Mesendoderm (in vitro differentiated cells): ENCODE measurements around the gene ZNF281.

ENCODE experiments used
- DNase-seq: peaks from one replicate; pipeline ENCODE4 v3.0.0; 2013
- H2AK5ac ChIP-seq: 2 replicates; pipeline ENCODE4 v1.6.1; 2013; ENCODE audit warnings: low read length, inconsistent platforms
- H2BK120ac ChIP-seq: 2 replicates; pipeline ENCODE4 v1.6.1; 2013; ENCODE audit warnings: low read depth, mild to moderate bottlenecking, low read length, moderate library complexity, mixed read lengths
- H2BK15ac ChIP-seq: replicated peaks from 2 replicates; pipeline ENCODE4 v1.6.1; 2013; ENCODE audit warnings: low read depth, mild to moderate bottlenecking, moderate library complexity
- H2BK5ac ChIP-seq: 2 replicates; pipeline ENCODE4 v1.6.1; 2013; ENCODE audit warnings: low read length, inconsistent platforms
- H3K18ac ChIP-seq: 2 replicates; pipeline ENCODE4 v1.6.1; 2013; ENCODE audit warnings: mild to moderate bottlenecking, low read length, mixed read lengths
- H3K23ac ChIP-seq: one replicate; pipeline ENCODE4 v1.6.1; 2013; ENCODE audit warnings: low read length
- H3K27ac ChIP-seq: 2 replicates; pipeline ENCODE4 v1.5.1; 2013; ENCODE audit warnings: low read depth, mild to moderate bottlenecking, inconsistent platforms, low read length, moderate library complexity
- H3K27me3 ChIP-seq: 2 replicates; pipeline ENCODE4 v1.6.1; 2013; ENCODE audit warnings: low read length, control low read depth, mild to moderate bottlenecking, inconsistent platforms; ENCODE audit not compliant: insufficient read depth, poor library complexity
- H3K36me3 ChIP-seq: 2 replicates; pipeline ENCODE4 v1.6.1; 2013; ENCODE audit warnings: low read length, inconsistent platforms; ENCODE audit not compliant: control insufficient read depth, insufficient read depth
- H3K4ac ChIP-seq: one replicate; pipeline ENCODE4 v1.6.1; 2013; ENCODE audit warnings: low read depth, mild to moderate bottlenecking, low read length, moderate library complexity
- H3K4me1 ChIP-seq: 2 replicates; pipeline ENCODE4 v1.6.1; 2013; ENCODE audit warnings: low read depth, low read length, inconsistent platforms; ENCODE audit not compliant: control insufficient read depth
- H3K4me2 ChIP-seq: 2 replicates; pipeline ENCODE4 v1.6.1; 2013; ENCODE audit warnings: low read length
- H3K4me3 ChIP-seq: 2 replicates; pipeline ENCODE4 v1.5.1; 2013; ENCODE audit warnings: mild to moderate bottlenecking, low read length
- H3K56ac ChIP-seq: one replicate; pipeline ENCODE4 v1.6.1; 2013; ENCODE audit warnings: low read length
- H3K79me1 ChIP-seq: 2 replicates; pipeline ENCODE4 v1.6.1; 2013; ENCODE audit warnings: low read length, inconsistent platforms
- H3K79me2 ChIP-seq: 2 replicates; pipeline ENCODE4 v1.6.1; 2013; ENCODE audit warnings: mild to moderate bottlenecking, low read length; ENCODE audit not compliant: control insufficient read depth, insufficient read depth
- H3K9ac ChIP-seq: 2 replicates; pipeline ENCODE4 v1.6.1; 2013; ENCODE audit warnings: low read length, inconsistent platforms
- H4K5ac ChIP-seq: one replicate; pipeline ENCODE4 v1.6.1; 2013; ENCODE audit warnings: low read length
- H4K8ac ChIP-seq: one replicate; pipeline ENCODE4 v1.6.1; 2013; ENCODE audit warnings: low read depth, mild to moderate bottlenecking, control low read depth, low read length, moderate library complexity
- WGBS: extraction: QIAGEN DNeasy Blood & Tissue Kit; methylation state at CpG from one replicate; pipeline ENCODE4 v1.1.7; 2013; ENCODE audit warnings: low lambda C conversion rate, missing lambda C conversion rate; ENCODE audit not compliant: insufficient coverage; ENCODE audit errors: extremely low coverage; 5-methylcytosine and 5-hydroxymethylcytosine counted together

Gene ZNF281

DNA sequence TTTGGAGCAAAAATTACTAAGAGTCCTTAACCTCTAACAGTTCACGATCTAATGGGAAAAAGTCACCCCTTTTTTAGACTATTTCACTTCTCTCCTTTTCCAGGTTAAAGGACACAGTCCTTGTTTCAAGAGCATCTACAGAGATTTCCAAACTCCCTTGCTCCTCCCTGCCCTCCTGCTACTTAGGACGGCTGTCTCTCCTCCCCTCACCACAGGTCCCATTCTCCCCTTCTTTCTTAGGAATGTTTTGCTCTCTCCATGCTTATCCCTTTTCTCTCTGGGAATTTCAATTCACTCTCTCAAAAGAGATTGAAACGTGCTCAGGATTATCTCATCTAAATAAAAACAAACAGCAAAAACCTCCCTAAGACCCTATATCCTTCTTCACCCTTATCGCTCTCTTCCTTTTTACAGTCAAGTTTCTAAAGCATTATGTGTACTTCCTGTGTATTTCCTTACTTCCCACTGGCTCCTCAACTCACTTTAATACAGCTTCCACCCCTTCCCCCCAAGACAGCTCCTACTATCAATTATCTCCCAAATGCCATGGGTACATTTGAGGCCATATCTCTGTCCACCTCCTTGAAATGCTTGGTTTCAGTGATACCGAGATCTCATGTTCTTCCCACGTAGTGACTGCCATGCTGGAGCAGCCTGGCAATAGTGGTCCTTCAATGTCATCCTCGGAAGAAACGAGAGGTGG, 43.2 kb upstream of the ZNF281 start:
- no peaks in the 10 kb centered on the region for H3K36me3 ChIP-seq
- no peak overlapping the region for H2BK5ac ChIP-seq
- H3K27me3 ChIP-seq: no peaks in the 10 kb centered on the region
- no peak overlapping the region for H2BK15ac ChIP-seq
- no peak overlapping the region for H3K27ac ChIP-seq
- no peak overlapping the region for H3K4me2 ChIP-seq
- H3K23ac ChIP-seq: no peak overlapping the region
- no peak overlapping the region for H3K9ac ChIP-seq
- H3K4ac ChIP-seq: no peak overlapping the region
- no CpG with 5 or more reads among the region's 8 CpGs for WGBS
- H3K4me3 ChIP-seq: no peak overlapping the region
- H3K79me1 ChIP-seq: no peaks in the 10 kb centered on the region
- H2AK5ac ChIP-seq: no peak overlapping the region
- DNase-seq: peak; percentile 13
- H3K18ac ChIP-seq: no peak overlapping the region
- H3K79me2 ChIP-seq: no peaks in the 10 kb centered on the region
- no peak overlapping the region for H4K5ac ChIP-seq
- H3K56ac ChIP-seq: no peak overlapping the region
- no peak overlapping the region for H4K8ac ChIP-seq
- H2BK120ac ChIP-seq: no peak overlapping the region
- peaks cover 6% of the 10 kb centered on the region for H3K4me1 ChIP-seq

DNA sequence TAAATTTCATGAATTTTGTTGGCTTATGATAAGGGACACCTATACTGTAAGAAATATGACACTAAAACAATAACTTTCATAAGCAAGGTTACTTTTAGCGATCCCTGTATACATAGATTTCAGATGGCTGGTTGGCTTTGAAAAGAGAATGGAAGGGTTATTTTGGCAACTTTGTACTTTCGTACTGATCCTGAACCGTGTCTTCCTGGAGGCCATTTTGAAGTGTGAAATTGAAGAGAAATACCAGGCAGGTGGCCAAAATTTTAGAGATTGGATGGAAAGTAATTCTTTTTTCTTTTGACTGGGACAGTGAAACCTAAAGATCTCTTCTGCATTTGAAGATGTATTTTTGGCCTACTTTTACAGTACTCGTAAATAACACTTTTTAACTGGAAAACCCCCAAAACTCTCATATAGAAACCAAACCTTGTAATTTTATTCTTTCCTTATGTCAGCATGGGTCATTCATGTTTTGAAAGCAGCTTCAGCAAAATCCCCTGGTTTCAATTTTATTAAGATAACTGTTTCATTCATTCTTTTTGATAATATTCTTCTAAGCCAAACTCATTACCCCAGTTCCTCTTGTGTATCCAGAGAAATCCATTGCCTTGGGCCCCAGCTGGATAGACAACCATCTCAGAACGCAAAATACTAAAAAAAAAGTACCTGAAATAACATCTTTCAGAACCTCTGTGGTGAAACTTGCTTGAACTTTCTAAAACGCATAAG, 38.4 kb upstream of the ZNF281 start:
- no peak overlapping the region for H3K18ac ChIP-seq
- H4K5ac ChIP-seq: no peak overlapping the region
- H2BK120ac ChIP-seq: no peak overlapping the region
- no peak overlapping the region for H3K4ac ChIP-seq
- no peak overlapping the region for H2AK5ac ChIP-seq
- no peaks in the 10 kb centered on the region for H3K27me3 ChIP-seq
- H3K79me2 ChIP-seq: no peaks in the 10 kb centered on the region
- no peak overlapping the region for H2BK5ac ChIP-seq
- no peak overlapping the region for H2BK15ac ChIP-seq
- H3K4me1 ChIP-seq: peaks cover 5% of the 10 kb centered on the region
- WGBS: no CpG with 5 or more reads among the region's 6 CpGs
- H4K8ac ChIP-seq: no peak overlapping the region
- no peak for DNase-seq
- no peak overlapping the region for H3K27ac ChIP-seq
- H3K4me3 ChIP-seq: no peak overlapping the region
- H3K4me2 ChIP-seq: no peak overlapping the region
- no peaks in the 10 kb centered on the region for H3K79me1 ChIP-seq
- no peak overlapping the region for H3K9ac ChIP-seq
- H3K36me3 ChIP-seq: no peaks in the 10 kb centered on the region
- H3K56ac ChIP-seq: no peak overlapping the region
- no peak overlapping the region for H3K23ac ChIP-seq

DNA sequence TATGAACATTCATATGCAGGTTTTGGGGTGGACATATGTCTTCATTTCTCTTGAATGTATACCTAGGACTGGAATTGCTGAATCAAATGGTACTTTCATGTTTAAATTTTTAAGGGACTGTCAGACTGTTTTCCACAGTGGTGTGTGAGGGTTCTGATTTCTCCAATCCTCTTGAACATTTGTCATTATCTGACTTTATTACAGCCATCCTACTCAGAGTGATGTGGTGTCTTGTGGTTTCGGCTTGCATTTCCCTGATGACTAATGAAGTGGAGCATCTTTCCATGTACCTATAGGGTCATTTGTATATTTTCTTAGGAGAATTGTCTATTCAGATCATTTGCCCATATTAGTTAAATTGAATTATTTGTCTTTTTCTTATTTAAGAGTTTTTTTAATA, 35.4 kb upstream of the ZNF281 start:
- Histone ChIP-seq H2BK120ac (no peak overlapping the region), H3K79me1 (no peaks in the 10 kb centered on the region), H3K36me3 (no peaks in the 10 kb centered on the region)

DNA sequence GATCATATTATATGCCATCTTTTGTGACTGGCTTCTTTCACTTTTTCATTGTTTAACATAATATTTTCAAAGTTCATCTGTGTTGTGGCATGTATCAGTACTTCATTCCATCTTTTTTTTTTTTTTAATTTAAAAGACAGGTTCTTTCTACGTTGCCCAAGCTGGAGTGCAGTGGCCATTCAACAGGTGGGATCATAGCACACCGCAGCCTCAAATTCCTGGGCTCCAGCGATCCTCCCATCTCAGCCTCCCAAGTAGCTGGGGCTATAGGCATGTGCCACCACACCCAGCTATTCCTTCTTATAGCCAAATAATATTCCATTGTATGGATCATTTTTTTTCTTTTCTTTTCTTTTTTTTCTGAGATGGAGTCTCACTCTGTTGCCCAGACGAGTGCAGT, 34.6 kb upstream of the ZNF281 start:
- Histone ChIP-seq H3K23ac (no peak overlapping the region), H2BK5ac (no peak overlapping the region), H3K56ac (no peak overlapping the region), H3K79me1 (no peaks in the 10 kb centered on the region), H2AK5ac (no peak overlapping the region), H3K4me3 (no peak overlapping the region), H3K79me2 (no peaks in the 10 kb centered on the region), H3K4me2 (no peak overlapping the region), H3K4me1 (no peaks in the 10 kb centered on the region), H3K9ac (no peak overlapping the region), H2BK15ac (no peak overlapping the region), H2BK120ac (no peak overlapping the region), H4K5ac (no peak overlapping the region), H3K36me3 (no peaks in the 10 kb centered on the region), H3K27ac (no peak overlapping the region), H3K27me3 (no peaks in the 10 kb centered on the region), H3K18ac (no peak overlapping the region), H4K8ac (no peak overlapping the region), H3K4ac (no peak overlapping the region)
- no peak for DNase-seq
- WGBS: no CpG with 5 or more reads among the region's 4 CpGs

More for the DNA sequence above, 35.4 kb upstream of the ZNF281 start:
- no peak overlapping the region for H3K23ac ChIP-seq
- WGBS: no CpG with 5 or more reads among the region's 1 CpG
- H3K27ac ChIP-seq: no peak overlapping the region
- no peak overlapping the region for H3K4ac ChIP-seq
- H4K8ac ChIP-seq: no peak overlapping the region
- H3K79me2 ChIP-seq: no peaks in the 10 kb centered on the region
- H2AK5ac ChIP-seq: no peak overlapping the region
- no peaks in the 10 kb centered on the region for H3K4me1 ChIP-seq
- no peak overlapping the region for H2BK5ac ChIP-seq
- H3K4me3 ChIP-seq: no peak overlapping the region
- no peak overlapping the region for H2BK15ac ChIP-seq
- H3K9ac ChIP-seq: no peak overlapping the region
- H3K27me3 ChIP-seq: no peaks in the 10 kb centered on the region
- no peak overlapping the region for H3K18ac ChIP-seq
- H3K4me2 ChIP-seq: no peak overlapping the region
- H3K56ac ChIP-seq: no peak overlapping the region
- DNase-seq: no peak
- no peak overlapping the region for H4K5ac ChIP-seq

DNA sequence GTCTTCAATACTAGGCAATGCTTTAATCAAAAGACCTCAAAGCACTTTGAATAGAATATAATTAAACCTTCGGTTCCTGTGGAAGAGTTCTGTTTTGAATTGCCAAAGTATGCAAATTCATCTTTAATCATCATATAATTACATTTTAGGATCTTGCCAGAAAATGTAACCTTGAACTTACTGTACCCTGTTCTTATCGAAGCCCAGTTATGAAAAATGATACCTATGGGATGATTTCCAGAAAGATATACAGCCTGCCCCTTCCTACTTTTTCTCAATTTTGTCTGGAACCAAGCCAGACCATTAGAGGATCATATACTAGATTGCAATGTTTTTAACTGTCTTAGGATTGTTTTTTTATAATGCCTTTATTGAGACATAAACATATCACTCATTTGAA, 34.0 kb upstream of the ZNF281 start:
- H3K4me3 ChIP-seq: no peak overlapping the region
- no peak overlapping the region for H3K23ac ChIP-seq
- no peak overlapping the region for H3K4me2 ChIP-seq
- no peaks in the 10 kb centered on the region for H3K79me2 ChIP-seq
- no peak overlapping the region for H3K9ac ChIP-seq
- no peaks in the 10 kb centered on the region for H3K36me3 ChIP-seq
- no CpG with 5 or more reads among the region's 2 CpGs for WGBS
- H3K4ac ChIP-seq: no peak overlapping the region
- H2AK5ac ChIP-seq: no peak overlapping the region
- no peaks in the 10 kb centered on the region for H3K27me3 ChIP-seq
- H2BK5ac ChIP-seq: no peak overlapping the region
- no peak for DNase-seq
- H3K27ac ChIP-seq: no peak overlapping the region
- no peak overlapping the region for H2BK120ac ChIP-seq
- no peak overlapping the region for H3K18ac ChIP-seq
- no peaks in the 10 kb centered on the region for H3K4me1 ChIP-seq
- no peak overlapping the region for H4K8ac ChIP-seq
- no peak overlapping the region for H4K5ac ChIP-seq
- H3K79me1 ChIP-seq: no peaks in the 10 kb centered on the region
- no peak overlapping the region for H2BK15ac ChIP-seq
- H3K56ac ChIP-seq: no peak overlapping the region
